Activated CD8-positive, alpha-beta T cell treated with anti-CD3 and anti-CD28 coated beads for 36 hours (primary cell): ENCODE measurements around the gene NPIPA5. TPM values are rescaled to one million over a fixed set of nuclear protein-coding genes. Genes with fewer than 3 reads are reported as not detected.
"Not testable (repeated sequence)": the region's sequence is repeated elsewhere in the genome, so short reads cannot be mapped to it uniquely, and the experiment has no call there.

Experiments used
- ATAC-seq: fragments of 200-7000 bp; cut with Tn5 transposase; one replicate; pipeline ENCODE4 v1.10.0; 2021; ENCODE audit warnings: mild to moderate bottlenecking, moderate library complexity
- CTCF ChIA-PET: fragments of 350-600 bp; sonication (Branson Sonifier 250); formaldehyde crosslinking; loops from one replicate; lab custom pipeline; 2021; ENCODE audit warnings: antibody characterized with exemption; lab: Charles Lee
- POLR2A ChIA-PET: fragments of 350-600 bp; sonication (Branson Sonifier 250); formaldehyde crosslinking; loops from one replicate; lab custom pipeline; 2021; ENCODE audit warnings: antibody characterized with exemption; lab: Charles Lee
- DNase-seq: peaks from one replicate; pipeline ENCODE4 v3.0.0-alpha.2; 2020
- H3K27ac Mint-ChIP-seq: one replicate; pipeline ENCODE4 v1.8.0; 2021; ENCODE audit warnings: mild to moderate bottlenecking, mixed read lengths
- H3K27me3 Mint-ChIP-seq: one replicate; pipeline ENCODE4 v1.8.0; 2021; ENCODE audit warnings: mixed read lengths
- H3K36me3 Mint-ChIP-seq: one replicate; pipeline ENCODE4 v1.8.0; 2021; ENCODE audit warnings: low read depth, mixed read lengths
- H3K4me1 Mint-ChIP-seq: one replicate; pipeline ENCODE4 v1.8.0; 2021; ENCODE audit warnings: low read depth, mixed read lengths
- H3K4me3 Mint-ChIP-seq: one replicate; pipeline ENCODE4 v1.8.0; 2021; ENCODE audit warnings: mild to moderate bottlenecking, moderate library complexity, mixed read lengths
- H3K9me3 Mint-ChIP-seq: one replicate; pipeline ENCODE4 v1.8.0; 2021; ENCODE audit warnings: mixed read lengths
- CTCF ChIP-seq: fragments of 200-600 bp; IDR thresholded peaks from one replicate; pipeline ENCODE4 v1.8.0; 2022; ENCODE audit warnings: antibody characterized with exemption, mild to moderate bottlenecking
- intact Hi-C: fragments of 100-400 bp; cut with micrococcal nuclease; formaldehyde crosslinking; loops from one replicate; pipeline ENCODE4 v1.10.0; 2022
- total RNA-seq, 2 experiments: library from RNA; stranded (reverse); gene quantifications; one replicate each; pipeline ENCODE4 v1.2.3, GENCODE V29; 2021

Gene NPIPA5
- total RNA-seq, 2 experiments from 2014 or later, result 0.40 to 2.8 TPM

- no peaks in the 10 kb centered on the region for H3K36me3 Mint-ChIP-seq
- no peak for TF ChIP-seq CTCF
- DNase-seq (no peak), ATAC-seq (no peak)
- POLR2A ChIA-PET, result no interaction called here
- intact Hi-C loops, result no loop called here
- peaks cover 2% of the 10 kb centered on the region for H3K27me3 Mint-ChIP-seq
- H3K4me3 Mint-ChIP-seq, result no peak overlapping the region
- H3K9me3 Mint-ChIP-seq, result no peaks in the 10 kb centered on the region
- no peak overlapping the region for H3K27ac Mint-ChIP-seq
- H3K4me1 Mint-ChIP-seq, result no peaks in the 10 kb centered on the region
- CTCF ChIA-PET, result interaction anchor here (1.0 kb wide), 1 partner anchor 9 kb away, joined by 3 read pairs; no protein-coding TSS in a partner anchor
Observed at GRCh38 chr16:15418206-15418605, 40.1 kb upstream of the NPIPA5 start.

GRCh38 chr16:15417197-15417596 lies 39.1 kb upstream of the NPIPA5 start:
- intact Hi-C loops, result no loop called here
- Mint-ChIP-seq H3K27me3 (peaks cover 2% of the 10 kb centered on the region), H3K9me3 (no peaks in the 10 kb centered on the region), H3K4me1 (no peaks in the 10 kb centered on the region), H3K36me3 (no peaks in the 10 kb centered on the region), H3K27ac (no peak overlapping the region), H3K4me3 (no peak overlapping the region)
- ATAC-seq (no peak), DNase-seq (no peak)
- POLR2A ChIA-PET, result no interaction called here
- no peak for TF ChIP-seq CTCF
- CTCF ChIA-PET, result no interaction called here

GRCh38 chr16:15415511-15415985 lies 37.5 kb upstream of the NPIPA5 start:
- H3K9me3 Mint-ChIP-seq, result no peaks in the 10 kb centered on the region
- ATAC-seq (no peak), DNase-seq (no peak)
- no peaks in the 10 kb centered on the region for H3K27me3 Mint-ChIP-seq
- ChIA-PET CTCF (no interaction called here), POLR2A (no interaction called here)
- no peaks in the 10 kb centered on the region for H3K4me1 Mint-ChIP-seq
- no peak for TF ChIP-seq CTCF
- intact Hi-C loops, result no loop called here
- no peak overlapping the region for H3K27ac Mint-ChIP-seq
- no peak overlapping the region for H3K4me3 Mint-ChIP-seq
- H3K36me3 Mint-ChIP-seq, result no peaks in the 10 kb centered on the region

GRCh38 chr16:15409476-15409875 lies 31.4 kb upstream of the NPIPA5 start:
- intact Hi-C loops, POLR2A ChIA-PET: not testable (repeated sequence)

GRCh38 chr16:15407756-15408155 lies 29.7 kb upstream of the NPIPA5 start:
- CTCF ChIA-PET, H3K27me3 Mint-ChIP-seq, H3K36me3 Mint-ChIP-seq, H3K4me1 Mint-ChIP-seq, ATAC-seq, intact Hi-C loops, H3K9me3 Mint-ChIP-seq, H3K4me3 Mint-ChIP-seq, DNase-seq, POLR2A ChIA-PET, H3K27ac Mint-ChIP-seq: not testable (repeated sequence)

More at GRCh38 chr16:15409476-15409875, 31.4 kb upstream of the NPIPA5 start:
- H3K36me3 Mint-ChIP-seq, CTCF ChIA-PET, H3K9me3 Mint-ChIP-seq, H3K4me3 Mint-ChIP-seq, H3K27me3 Mint-ChIP-seq, ATAC-seq, DNase-seq, H3K4me1 Mint-ChIP-seq, H3K27ac Mint-ChIP-seq: not testable (repeated sequence)

GRCh38 chr16:15404792-15405191 lies 26.7 kb upstream of the NPIPA5 start:
- ATAC-seq, result no peak
- Mint-ChIP-seq H3K9me3 (no peaks in the 10 kb centered on the region), H3K4me3 (no peak overlapping the region), H3K36me3 (no peaks in the 10 kb centered on the region), H3K27ac (no peak overlapping the region), H3K4me1 (no peaks in the 10 kb centered on the region), H3K27me3 (no peaks in the 10 kb centered on the region)
- ChIA-PET POLR2A (no interaction called here), CTCF (no interaction called here)
- no peak for TF ChIP-seq CTCF
- DNase-seq, result no peak
- intact Hi-C loops, result no loop called here

- H3K36me3 Mint-ChIP-seq, CTCF ChIA-PET, H3K9me3 Mint-ChIP-seq, H3K27ac Mint-ChIP-seq, H3K4me1 Mint-ChIP-seq, intact Hi-C loops, H3K27me3 Mint-ChIP-seq, DNase-seq, H3K4me3 Mint-ChIP-seq, ATAC-seq, POLR2A ChIA-PET: not testable (repeated sequence)
Observed at GRCh38 chr16:15404091-15404490, 26.0 kb upstream of the NPIPA5 start.
